Right renal cortex interstitium (tissue), 3 donors: ENCODE data around the gene TAF11. TPM values are rescaled to one million over a fixed set of nuclear protein-coding genes. Genes with fewer than 3 reads are reported as not detected.
"Not testable (repeated sequence)": the region's sequence is repeated elsewhere in the genome, so short reads cannot be mapped to it uniquely, and the experiment has no call there.

Experiments used
- DNase-seq, 3 donors: peaks; one replicate each; pipeline ENCODE4 v3.0.0-alpha.2; 2013; ENCODE audit warnings: low read depth in 3 of 3, low spot score in 2 of 3
- polyA plus RNA-seq, 3 donors: library from polyadenylated mRNA; unstranded; fragments of 120-200 nt; gene quantifications; one replicate each; pipeline ENCODE4 v1.2.1, GENCODE V29; 2013; ENCODE audit not compliant: insufficient read length in 3 of 3

TAF11 gene
- polyA plus RNA-seq, result 10 to 100 TPM; 47.4 to 52.7 (median 52.3) TPM

GRCh38 chr6:34887753-34888513, at the start of gene TAF11:
Gene TAF11 (minus strand): TSS chr6:34888042. CDS start chr6:34887957, 85 bp downstream.
- DNase-seq, result peak; percentile 93 to 96 (median 96)

GRCh38 chr6:34934516-34934915, 46.7 kb upstream of the TAF11 start:
- no peak for DNase-seq

GRCh38 chr6:34932202-34932601, 44.4 kb upstream of the TAF11 start:
- not testable (repeated sequence) for DNase-seq

- no peak for DNase-seq
These were observed 42.4 kb upstream of the TAF11 start for GRCh38 chr6:34930221-34930620.

GRCh38 chr6:34929241-34929978, 41.6 kb upstream of the TAF11 start:
- no peak for DNase-seq

GRCh38 chr6:34928695-34929094, 40.9 kb upstream of the TAF11 start:
- DNase-seq, result no peak

GRCh38 chr6:34928220-34928619, 40.4 kb upstream of the TAF11 start:
- no peak for DNase-seq

GRCh38 chr6:34926655-34927054, 38.8 kb upstream of the TAF11 start:
- no peak for DNase-seq

GRCh38 chr6:34924831-34925625, 37.2 kb upstream of the TAF11 start:
- no peak for DNase-seq

- no peak for DNase-seq
These were observed 34.4 kb upstream of the TAF11 start for GRCh38 chr6:34922177-34922663.

- DNase-seq, result no peak
These were observed 32.3 kb upstream of the TAF11 start for GRCh38 chr6:34920097-34920496.

- no peak for DNase-seq
These were observed 31.8 kb upstream of the TAF11 start for GRCh38 chr6:34919651-34920050.

GRCh38 chr6:34917626-34918285, 29.9 kb upstream of the TAF11 start:
- DNase-seq, result no peak

- no peak for DNase-seq
These were observed 28.6 kb upstream of the TAF11 start for GRCh38 chr6:34916348-34916967.

GRCh38 chr6:34914358-34914757, 26.5 kb upstream of the TAF11 start:
- DNase-seq, result no peak

- DNase-seq, result no peak
These were observed 25.0 kb upstream of the TAF11 start for GRCh38 chr6:34912715-34913464.

GRCh38 chr6:34911822-34912221, 24.0 kb upstream of the TAF11 start:
- no peak for DNase-seq

- DNase-seq, result no peak
These were observed 21.6 kb upstream of the TAF11 start for GRCh38 chr6:34909320-34909883.

GRCh38 chr6:34908194-34908593, 20.4 kb upstream of the TAF11 start:
- DNase-seq, result no peak
